KOPT-K1 (cell line): Measurements from ENCODE around the gene TIMP4.

Experiments used
- H3K27ac ChIP-seq: fragments of 200-600 bp; sonication (generic); 2 replicates; pipeline ENCODE4 v1.5.1; 2016; ENCODE audit warnings: antibody characterized with exemption, mild to moderate bottlenecking, low read depth, low read length; ENCODE audit not compliant: poor library complexity, severe bottlenecking
- H3K36me3 ChIP-seq: fragments of 200-600 bp; sonication (generic); 2 replicates; pipeline ENCODE4 v1.5.1; 2017; ENCODE audit warnings: antibody characterized with exemption, mild to moderate bottlenecking, low read length, moderate library complexity; ENCODE audit not compliant: insufficient read depth
- H3K9me3 ChIP-seq: fragments of 200-600 bp; sonication (generic); 2 replicates; pipeline ENCODE4 v1.5.1; 2017; ENCODE audit warnings: antibody characterized with exemption, low read length, mild to moderate bottlenecking; ENCODE audit not compliant: insufficient read depth, poor library complexity, severe bottlenecking

Gene TIMP4

GRCh38 chr3:12142476-12142875, 16.2 kb downstream of the TIMP4 start:
- no peak overlapping the region for H3K27ac ChIP-seq
- H3K9me3 ChIP-seq: no peaks in the 10 kb centered on the region
- H3K36me3 ChIP-seq: no peaks in the 10 kb centered on the region

GRCh38 chr3:12141350-12141749, 17.4 kb downstream of the TIMP4 start:
- Histone ChIP-seq H3K27ac (no peak overlapping the region), H3K36me3 (no peaks in the 10 kb centered on the region), H3K9me3 (no peaks in the 10 kb centered on the region)

GRCh38 chr3:12139111-12139511, 19.6 kb downstream of the TIMP4 start:
- H3K27ac ChIP-seq: no peak overlapping the region
- no peaks in the 10 kb centered on the region for H3K9me3 ChIP-seq
- no peaks in the 10 kb centered on the region for H3K36me3 ChIP-seq

GRCh38 chr3:12138044-12138443, 20.7 kb downstream of the TIMP4 start:
- no peaks in the 10 kb centered on the region for H3K9me3 ChIP-seq
- no peaks in the 10 kb centered on the region for H3K36me3 ChIP-seq
- H3K27ac ChIP-seq: no peak overlapping the region

- no peaks in the 10 kb centered on the region for H3K36me3 ChIP-seq
Observed at GRCh38 chr3:12136371-12136770, 22.3 kb downstream of the TIMP4 start.

GRCh38 chr3:12135029-12135657, 23.6 kb downstream of the TIMP4 start:
- Histone ChIP-seq H3K9me3 (no peaks in the 10 kb centered on the region), H3K27ac (no peak overlapping the region), H3K36me3 (no peaks in the 10 kb centered on the region)

More at GRCh38 chr3:12136371-12136770, 22.3 kb downstream of the TIMP4 start:
- Histone ChIP-seq H3K9me3 (no peaks in the 10 kb centered on the region), H3K27ac (no peak overlapping the region)

- Histone ChIP-seq H3K27ac (no peak overlapping the region), H3K9me3 (no peaks in the 10 kb centered on the region), H3K36me3 (no peaks in the 10 kb centered on the region)
Observed at GRCh38 chr3:12132881-12133280, 25.8 kb downstream of the TIMP4 start.

- Histone ChIP-seq H3K27ac (no peak overlapping the region), H3K9me3 (no peaks in the 10 kb centered on the region), H3K36me3 (no peaks in the 10 kb centered on the region)
Observed at GRCh38 chr3:12131351-12132090, 27.2 kb downstream of the TIMP4 start.

- no peaks in the 10 kb centered on the region for H3K36me3 ChIP-seq
- H3K27ac ChIP-seq: no peak overlapping the region
Observed at GRCh38 chr3:12127391-12127790, 31.3 kb downstream of the TIMP4 start.

GRCh38 chr3:12125772-12126171, 32.9 kb downstream of the TIMP4 start:
- no peaks in the 10 kb centered on the region for H3K36me3 ChIP-seq
- H3K27ac ChIP-seq: no peak overlapping the region
- H3K9me3 ChIP-seq: no peaks in the 10 kb centered on the region

More at GRCh38 chr3:12127391-12127790, 31.3 kb downstream of the TIMP4 start:
- no peaks in the 10 kb centered on the region for H3K9me3 ChIP-seq

GRCh38 chr3:12121466-12121865, 37.2 kb downstream of the TIMP4 start:
- Histone ChIP-seq H3K27ac (no peak overlapping the region), H3K36me3 (no peaks in the 10 kb centered on the region), H3K9me3 (no peaks in the 10 kb centered on the region)

- no peaks in the 10 kb centered on the region for H3K36me3 ChIP-seq
- H3K27ac ChIP-seq: no peak overlapping the region
Observed at GRCh38 chr3:12120374-12121140, 38.2 kb downstream of the TIMP4 start.

GRCh38 chr3:12117473-12117872, 41.2 kb downstream of the TIMP4 start:
- no peak overlapping the region for H3K27ac ChIP-seq
- no peaks in the 10 kb centered on the region for H3K36me3 ChIP-seq
- no peaks in the 10 kb centered on the region for H3K9me3 ChIP-seq

More at GRCh38 chr3:12120374-12121140, 38.2 kb downstream of the TIMP4 start:
- no peaks in the 10 kb centered on the region for H3K9me3 ChIP-seq

GRCh38 chr3:12116870-12117269, 41.8 kb downstream of the TIMP4 start:
- H3K9me3 ChIP-seq: no peaks in the 10 kb centered on the region
- H3K36me3 ChIP-seq: no peaks in the 10 kb centered on the region
- no peak overlapping the region for H3K27ac ChIP-seq

- Histone ChIP-seq H3K9me3 (no peaks in the 10 kb centered on the region), H3K36me3 (no peaks in the 10 kb centered on the region), H3K27ac (no peak overlapping the region)
Observed at GRCh38 chr3:12115849-12116248, 42.9 kb downstream of the TIMP4 start.
